Stimulated activated CD8-positive, alpha-beta memory T cell treated with anti-CD3 and anti-CD28 coated beads, Interleukin-4, amount 100 ng/mL, for 4 hours (primary cell): ENCODE measurements around the gene COL11A2.
"Not testable (repeated sequence)": the region's sequence is repeated elsewhere in the genome, so short reads cannot be mapped to it uniquely, and the experiment has no call there.

Experiments used
- DNase-seq, 2 donors: peaks; one replicate each; pipeline ENCODE4 v3.0.0-alpha.2; 2020; ENCODE audit warnings: low read depth in 2 of 2, low spot score in 1 of 2

The COL11A2 gene

DNA sequence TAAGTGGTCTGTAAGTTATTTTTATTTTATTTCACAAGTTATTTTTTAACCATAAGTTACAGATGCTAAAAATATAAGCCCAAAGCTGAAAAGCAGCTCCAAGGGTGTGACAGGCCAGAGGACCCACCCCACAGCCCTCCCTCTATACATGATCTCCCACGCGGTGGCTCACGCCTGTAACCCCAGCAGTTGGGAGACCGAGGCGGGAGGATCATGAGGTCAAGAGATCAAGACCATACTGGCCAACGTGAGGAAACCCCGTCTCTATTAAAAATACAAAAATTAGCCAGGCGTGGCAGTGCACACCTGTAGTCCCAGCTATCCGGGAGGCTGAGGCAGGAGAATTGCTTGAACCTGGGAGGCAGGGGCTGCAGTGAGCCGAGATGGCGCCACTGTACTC is 32.2 kb downstream of the COL11A2 start:
- DNase-seq = no peak

DNA sequence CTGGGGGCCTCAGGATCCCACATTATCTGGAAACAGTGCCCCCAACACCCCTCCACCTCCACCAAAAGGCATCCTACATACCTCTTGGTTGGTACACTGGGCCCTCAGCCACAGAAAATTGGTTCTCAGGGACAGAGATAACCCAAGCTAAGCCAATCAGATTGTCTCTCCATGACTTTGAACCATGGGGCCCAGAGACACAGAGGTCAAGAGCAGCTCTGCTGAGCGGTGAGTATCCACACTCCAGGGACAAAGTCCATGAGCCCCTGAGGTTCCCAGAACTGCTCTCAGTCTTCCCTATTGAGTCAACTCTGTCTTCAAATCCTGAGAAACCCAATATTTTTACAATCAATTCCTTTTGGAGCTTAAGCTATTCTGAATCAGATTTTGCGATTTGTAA is 35.3 kb downstream of the COL11A2 start:
- DNase-seq = no peak

DNA sequence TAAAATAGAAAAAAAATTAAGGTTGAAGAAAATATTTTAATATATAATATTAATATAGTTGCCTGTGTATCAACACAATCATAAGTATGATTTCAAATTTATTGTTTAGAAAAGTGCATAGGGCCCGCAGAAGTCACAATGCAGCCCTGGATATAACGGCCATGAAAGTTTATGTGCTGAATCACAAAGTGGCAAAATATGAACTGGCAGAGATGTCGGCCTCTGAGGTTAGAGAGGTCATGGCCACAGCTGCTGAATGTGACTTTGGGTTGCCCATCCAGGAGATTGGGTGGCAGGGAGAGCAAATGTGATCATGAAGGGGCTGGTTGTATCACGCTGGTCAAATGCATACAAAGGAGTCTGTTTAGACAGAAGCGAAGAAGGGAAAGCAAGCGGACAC is 35.7 kb downstream of the COL11A2 start:
- no peak for DNase-seq

DNA sequence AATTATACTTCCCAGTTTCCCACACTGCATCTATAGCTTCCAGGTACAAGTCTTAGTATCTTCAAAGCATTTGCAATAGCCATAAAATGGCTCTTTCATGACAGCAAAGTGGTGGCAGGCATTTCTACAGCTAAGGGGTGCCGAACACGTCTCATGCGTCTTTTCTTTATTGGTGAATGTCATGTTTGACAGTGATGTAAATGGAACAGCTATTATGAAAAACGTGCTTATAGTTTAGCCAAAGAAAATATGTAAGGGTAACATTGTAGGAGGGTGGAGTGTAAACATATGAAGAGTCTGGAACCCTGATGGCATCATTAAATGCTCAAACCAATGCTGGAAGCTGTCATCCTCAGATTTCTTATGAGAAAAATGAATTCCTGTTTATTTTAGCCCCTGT is 37.9 kb downstream of the COL11A2 start:
- no peak for DNase-seq

DNA sequence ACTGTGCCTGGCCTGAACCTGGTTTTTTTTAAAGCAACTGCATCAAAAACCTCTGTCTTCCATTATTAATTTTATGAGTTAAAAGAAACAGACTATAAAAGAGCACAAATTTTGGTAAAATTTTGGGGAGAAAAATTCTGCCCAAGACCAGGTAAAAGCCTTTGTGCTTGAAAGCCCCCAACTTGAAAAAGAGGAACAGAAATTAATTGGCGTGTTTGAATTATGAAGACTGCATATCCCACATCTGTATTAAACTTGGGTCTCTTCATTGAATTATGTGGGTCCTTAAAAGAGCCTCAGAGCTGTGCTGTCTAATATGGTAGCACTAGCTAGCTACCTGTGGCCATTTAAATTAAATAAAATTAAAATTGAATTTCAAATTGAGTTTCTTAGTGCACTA is 41.2 kb downstream of the COL11A2 start:
- DNase-seq = no peak

DNA sequence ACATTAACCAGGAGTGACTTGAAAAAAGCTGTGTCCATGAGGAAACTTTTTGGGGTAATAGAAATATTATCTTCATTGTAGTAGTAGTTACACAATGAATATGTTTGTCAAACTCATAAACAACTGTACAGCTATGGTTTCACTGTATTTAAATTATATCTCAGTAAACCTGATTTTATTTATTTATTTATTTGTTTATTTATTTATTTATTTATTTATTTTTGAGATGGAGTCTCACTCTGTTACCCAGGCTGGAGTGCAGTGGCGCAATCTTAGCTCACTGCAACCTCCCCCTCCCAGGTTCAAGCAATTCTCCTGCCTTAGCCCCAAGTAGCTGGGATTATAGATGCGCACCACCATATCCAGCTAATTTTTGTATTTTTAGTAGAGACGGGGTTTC is 41.7 kb downstream of the COL11A2 start:
- DNase-seq = not testable (repeated sequence)

GRCh38 chr6:33147807-33148666 is 44.2 kb downstream of the COL11A2 start:
- no peak for DNase-seq

DNA sequence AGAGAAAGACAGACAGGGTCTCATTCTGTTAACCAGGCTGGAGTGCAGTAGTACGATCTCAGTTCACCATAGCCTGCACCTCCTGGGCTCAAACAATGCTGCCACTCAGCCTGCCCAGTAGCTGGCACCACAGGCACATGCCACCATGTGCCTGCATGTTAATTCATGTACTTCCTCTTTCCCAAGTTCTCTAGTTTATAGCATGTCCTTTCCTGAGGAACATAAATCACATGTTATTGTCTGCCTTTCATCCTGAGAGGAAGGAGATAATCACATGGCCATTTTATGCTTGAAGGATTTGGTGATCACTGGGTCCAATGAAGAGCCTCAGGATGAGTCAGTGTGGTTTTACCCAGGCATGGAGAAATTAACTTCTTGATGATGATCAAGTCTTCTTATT is 47.9 kb downstream of the COL11A2 start:
- no peak for DNase-seq

GRCh38 chr6:33143113-33143770 is 49.0 kb downstream of the COL11A2 start:
- no peak for DNase-seq

- DNase-seq = no peak
Measured at GRCh38 chr6:33142501-33143070, 49.7 kb downstream of the COL11A2 start.

DNA sequence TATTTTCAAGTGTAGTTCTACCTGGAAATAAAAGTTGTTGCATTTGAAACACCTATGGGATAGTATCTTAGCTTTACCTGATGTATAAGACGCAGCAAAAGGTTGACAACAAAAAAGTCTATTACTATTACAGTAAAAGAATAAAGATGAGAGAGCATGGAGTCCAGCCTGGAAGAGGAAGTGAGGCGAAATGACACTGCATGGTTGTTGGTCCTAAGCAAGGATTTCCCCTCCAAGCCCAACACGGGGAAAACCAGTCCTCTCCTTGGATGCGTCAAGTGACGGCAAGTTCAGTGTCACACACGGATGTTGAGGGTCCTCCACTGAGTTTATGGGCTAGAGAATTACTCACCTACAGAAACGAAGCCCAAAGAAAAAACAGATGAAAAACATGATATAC is 51.7 kb downstream of the COL11A2 start:
- no peak for DNase-seq

DNA sequence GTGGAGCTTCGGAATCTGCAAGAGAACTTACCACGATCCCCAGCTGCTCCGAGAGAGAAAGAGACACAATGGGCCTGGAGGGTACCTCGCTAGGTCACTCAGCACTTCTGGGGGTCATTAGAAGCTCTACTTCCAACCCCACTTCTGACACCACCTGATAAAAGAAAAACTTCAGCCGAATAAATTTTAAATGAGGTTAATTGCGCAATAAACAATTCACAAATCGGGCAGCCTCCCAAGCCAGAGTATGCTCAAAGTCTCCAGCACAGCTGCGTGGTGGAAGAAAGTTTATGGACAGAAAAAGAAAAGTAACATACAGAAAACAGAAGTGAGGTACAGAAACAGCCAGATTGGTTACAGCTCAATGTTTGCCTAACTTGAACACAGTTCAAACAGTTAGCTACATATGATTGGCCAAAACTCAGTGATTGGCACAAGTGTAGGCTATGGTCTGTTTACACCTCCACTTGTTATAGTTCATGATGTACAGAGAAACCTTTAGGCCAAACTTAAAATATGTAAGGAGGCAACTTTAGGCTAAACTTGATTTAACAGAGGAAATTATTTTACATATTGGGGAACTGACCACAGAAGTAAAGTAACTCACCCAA is 52.6 kb downstream of the COL11A2 start:
- no peak for DNase-seq

DNA sequence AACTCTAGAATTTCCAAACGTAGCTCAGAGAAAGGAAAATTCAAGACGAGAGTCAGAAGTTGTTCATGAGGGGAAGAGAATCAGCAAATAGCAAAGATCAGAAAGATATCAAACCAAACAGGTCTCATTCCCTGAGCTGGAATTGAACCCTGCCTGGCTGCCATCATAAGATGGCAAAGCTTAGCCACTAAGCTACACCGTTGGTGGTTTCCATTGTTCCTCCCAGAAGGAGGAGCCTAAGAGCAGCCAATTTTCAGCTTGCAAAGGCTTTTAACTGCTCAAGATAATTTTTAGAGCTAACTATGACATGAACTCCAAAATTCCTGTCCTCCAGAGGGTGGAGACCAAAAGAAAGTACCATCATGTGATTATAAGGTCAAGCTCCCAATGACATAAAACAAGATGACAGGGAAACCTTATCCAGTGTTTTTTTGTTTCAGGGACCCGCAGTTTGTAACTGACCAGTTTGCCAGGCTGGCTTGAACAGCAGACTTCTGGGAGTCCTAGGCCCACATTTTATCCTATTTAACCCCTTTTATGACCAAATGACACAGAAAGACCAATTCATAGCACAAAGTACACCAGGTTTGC is 55.9 kb downstream of the COL11A2 start:
- no peak for DNase-seq

DNA sequence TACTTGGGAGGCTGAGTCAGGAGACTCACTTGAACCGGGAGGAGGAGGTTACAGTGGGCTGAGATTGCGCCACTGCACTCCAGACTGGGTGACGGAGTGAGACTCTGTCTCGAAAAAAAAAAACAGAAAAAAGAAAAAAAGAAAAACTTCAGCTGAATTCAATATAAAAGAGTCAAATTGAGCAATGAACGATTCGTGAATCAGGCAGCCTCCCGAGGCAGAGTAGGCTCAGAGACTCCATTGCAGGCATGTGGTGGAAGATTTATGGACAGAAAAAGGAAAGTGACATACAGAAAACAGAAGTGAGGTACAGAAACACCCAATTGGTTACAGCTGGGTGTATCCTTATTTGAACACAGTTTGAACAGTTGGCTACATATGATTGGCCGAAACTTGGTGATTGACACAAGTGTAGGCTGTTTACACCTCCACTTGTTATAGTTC is 60.2 kb downstream of the COL11A2 start:
- no peak for DNase-seq

DNA sequence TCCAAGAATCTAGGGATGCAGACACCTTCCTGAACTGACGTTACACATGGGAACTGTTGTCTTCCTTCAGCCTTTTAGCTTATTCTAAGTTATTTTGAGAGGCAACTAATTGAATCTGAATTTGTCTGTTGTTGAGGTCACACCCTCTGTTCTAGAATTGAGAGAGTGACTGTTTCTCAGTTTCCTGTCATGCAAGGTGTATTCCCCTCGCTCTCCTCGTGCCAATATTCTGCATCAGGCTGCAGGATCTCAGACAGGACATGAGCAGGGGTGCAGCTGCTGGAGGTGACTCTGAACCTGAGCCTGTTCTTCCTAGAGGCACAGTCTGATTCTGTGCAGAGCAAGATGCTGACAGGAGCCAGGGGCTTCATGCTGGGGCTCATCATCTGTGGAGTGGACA is 63.9 kb downstream of the COL11A2 start:
- no peak for DNase-seq

GRCh38 chr6:33126101-33126714 is 66.1 kb downstream of the COL11A2 start:
- peak; percentile 21 to 56 for DNase-seq

- no peak for DNase-seq
Measured at GRCh38 chr6:33124947-33125346, 67.3 kb downstream of the COL11A2 start.

DNA sequence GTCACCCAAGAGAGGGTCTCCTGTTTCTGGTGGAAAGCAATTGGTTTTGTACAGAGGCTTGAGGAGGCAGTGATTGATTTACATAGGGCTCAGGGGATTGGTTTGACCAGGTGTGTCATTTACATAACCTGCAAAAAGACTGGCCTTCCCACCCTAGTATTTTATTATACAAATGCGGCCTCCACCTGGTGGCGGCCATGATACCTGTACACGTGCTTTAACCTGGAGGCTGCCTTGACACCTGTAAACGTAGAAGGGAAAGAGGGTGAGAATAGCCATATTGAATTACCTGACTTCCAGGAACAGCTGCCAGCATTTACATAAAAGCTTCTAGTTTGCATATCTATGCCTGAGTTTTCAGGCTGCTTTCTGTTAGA is 67.8 kb downstream of the COL11A2 start:
- no peak for DNase-seq

- no peak for DNase-seq
Measured at GRCh38 chr6:33123732-33124524, 68.3 kb downstream of the COL11A2 start.

DNA sequence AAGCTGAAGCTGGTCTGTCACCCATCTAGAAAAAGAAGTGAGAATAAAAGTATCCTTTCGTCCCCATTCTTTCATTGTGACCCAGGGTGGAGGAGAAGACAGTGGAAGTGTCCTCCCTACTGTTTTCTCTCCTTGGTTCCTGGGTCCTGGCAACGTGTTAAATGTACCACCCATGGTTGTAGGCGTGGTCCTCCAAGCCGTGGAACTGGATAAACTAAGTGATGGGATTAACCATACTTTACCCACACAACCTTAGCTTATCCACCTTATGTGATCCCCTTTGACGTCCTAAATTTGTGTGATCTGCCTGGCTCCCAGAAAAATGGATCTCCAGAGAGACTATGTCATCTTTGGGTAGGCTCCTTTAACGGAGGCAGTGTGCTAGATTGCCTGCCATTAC is 69.1 kb downstream of the COL11A2 start:
- DNase-seq = no peak
